GM21390 (cell line): ENCODE data around the gene PPARG.
"Not testable (repeated sequence)": the region's sequence is repeated elsewhere in the genome, so short reads cannot be mapped to it uniquely, and the experiment has no call there.

Experiments
- ATAC-seq: cut with Tn5 transposase; IDR thresholded peaks from one replicate; pipeline ENCODE4 v1.9.1; 2021; ENCODE audit not compliant: unreplicated experiment

The PPARG gene

DNA sequence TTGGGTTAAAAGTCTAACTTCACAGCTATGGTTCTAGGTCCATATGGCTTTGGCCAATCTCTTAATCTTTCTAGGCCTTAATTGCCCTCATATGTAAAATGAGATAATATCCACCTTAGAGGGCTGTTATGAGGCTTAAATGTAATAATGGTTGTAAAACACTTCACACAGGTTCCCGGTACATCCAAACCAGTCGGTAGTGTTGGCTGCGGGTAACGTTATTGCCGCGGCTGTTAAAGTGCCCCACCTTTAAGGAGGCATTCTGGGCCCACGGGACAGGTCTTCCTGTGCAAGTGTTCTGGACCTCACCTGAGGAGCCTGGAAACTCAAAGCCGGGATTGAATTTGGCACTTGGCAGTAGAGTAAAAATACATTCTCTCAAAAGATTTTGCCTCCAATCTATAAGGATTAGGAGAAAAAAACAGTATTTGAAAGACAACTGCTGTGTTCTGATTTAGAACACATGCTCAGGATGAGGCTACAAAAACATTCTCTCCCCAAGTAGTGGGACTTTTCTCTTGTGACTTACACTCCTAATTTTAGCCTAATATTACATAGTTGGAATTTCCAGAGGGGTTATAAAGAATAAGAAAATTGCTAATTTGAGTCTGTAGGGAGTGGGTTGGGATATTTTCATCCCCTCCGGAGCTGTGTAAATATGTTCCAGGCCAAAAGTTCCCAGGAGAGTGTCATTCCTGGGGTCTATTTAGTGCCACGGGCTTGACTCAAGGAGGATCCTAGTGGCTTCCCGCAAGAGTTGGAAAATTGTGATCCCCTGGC, 150.5 kb downstream of the PPARG start:
- no peak for ATAC-seq

DNA sequence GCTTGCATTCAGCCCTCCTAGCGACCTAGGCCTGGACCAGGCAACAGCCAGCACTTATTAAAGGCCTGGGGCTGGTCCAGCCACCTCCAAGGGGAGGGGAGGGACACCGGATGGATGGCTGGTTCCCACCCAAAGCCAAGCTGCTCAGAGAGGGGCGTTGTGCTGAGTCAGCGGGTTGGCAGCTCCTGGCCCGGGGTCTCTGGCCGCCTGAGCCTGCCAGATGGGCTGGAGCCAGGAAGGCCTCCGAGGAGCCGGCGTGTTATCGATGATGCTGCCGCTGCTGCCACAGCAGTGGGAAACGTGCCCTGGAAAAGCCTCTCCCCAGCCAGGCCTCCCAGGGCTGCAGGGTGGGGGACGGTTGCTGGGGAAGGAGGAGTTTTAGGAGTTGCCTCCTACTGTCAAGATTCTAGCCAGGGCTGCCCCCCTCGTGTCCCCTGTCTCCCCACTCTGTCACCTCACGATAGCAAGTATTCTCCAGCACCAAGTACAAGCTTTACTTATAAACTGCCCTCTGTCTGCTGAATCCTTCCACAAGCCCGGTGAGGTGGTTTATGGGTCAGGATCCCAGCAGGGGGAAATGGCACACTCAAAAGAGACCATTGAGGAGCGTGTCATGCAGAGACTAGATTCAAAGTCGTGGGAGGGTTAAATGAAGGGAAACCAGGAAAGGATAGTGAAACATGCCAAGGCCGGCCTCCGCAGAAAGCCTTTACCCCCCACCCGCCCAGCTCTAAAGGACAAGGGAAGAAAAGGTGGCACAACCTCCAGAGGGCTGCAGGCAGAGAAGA, 152.3 kb downstream of the PPARG start:
- ATAC-seq: no peak

GRCh38 chr3:12442654-12443501, 154.0 kb downstream of the PPARG start:
- ATAC-seq: no peak

DNA sequence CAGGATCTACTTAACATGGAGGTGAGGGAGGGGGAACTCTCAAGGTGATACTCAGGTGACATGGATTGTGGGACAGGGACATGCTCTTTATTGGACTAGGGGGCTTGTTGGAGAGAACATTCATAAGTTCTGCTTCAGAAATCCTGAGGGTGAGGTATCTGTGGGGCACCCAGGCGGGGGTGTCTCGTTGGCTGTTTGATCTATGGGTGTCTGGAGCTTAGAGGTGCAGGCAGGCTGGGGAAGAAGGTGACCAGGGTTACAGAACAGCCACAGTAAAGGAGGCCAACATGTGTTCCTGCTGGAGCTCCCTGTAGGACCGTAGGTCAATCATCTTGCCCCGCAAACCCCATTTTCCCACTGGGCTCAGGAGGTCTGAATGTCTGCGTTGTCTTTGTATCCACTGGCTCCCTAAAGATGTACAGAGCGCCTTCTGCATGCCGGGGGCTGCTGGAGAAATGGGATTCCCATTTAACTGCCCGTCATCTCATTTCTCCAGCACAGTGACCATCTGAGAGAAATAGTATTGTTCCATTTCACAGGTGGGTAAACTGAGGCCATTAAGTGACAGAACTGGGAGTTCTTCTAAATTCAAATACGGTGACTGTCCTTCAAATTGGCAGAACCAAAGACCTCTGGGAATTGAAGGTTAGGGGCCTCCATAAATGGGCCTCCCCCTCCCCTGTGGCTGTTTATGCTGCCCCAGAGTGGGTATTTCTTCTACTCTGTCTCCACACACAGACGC, 155.1 kb downstream of the PPARG start:
- no peak for ATAC-seq

DNA sequence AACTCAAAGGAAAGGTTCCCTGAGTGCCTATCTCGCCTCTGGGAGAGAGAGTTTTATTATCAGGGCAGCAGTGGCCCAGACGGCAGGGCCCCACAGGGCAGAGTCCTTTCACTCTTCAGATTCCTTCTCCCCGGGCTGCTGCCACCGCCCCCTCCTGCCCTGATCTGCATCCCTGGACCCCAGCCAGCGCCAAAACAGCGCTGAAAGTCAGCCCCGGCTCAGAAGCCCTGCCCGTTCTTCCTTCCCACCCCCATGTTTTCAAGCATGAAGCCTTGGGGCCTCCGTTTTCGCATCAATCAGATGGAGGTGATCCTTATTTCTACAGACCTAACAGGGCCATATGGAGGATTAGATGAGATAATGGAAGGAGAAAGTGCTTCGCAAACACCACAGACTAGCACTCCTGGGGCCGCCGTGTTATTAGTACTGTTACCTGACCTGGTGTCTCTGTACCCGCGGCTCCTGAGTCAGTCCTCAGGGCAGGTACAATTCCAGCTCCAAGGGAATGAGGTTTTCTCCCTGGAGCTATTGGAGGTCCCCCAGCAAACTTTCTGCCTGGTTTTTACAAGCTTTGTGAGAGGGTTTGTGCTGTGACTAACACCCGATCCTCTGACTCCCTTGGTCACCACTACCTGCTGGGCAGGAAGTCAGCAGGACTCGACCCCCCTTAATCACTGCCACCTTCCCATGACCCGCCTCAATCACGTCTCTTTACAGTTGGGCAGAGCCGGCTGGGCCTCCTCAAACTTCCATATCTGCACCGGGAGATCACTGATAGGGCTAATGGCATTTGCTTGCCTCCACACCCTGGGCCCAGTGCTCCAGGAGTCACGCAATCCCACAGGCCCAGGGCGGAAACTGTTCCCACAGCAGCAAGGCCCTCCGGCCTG, 156.0 kb downstream of the PPARG start:
- ATAC-seq: no peak

- ATAC-seq: no peak
Measured at GRCh38 chr3:12445523-12446240, 156.8 kb downstream of the PPARG start.

- ATAC-seq: no peak
Measured at GRCh38 chr3:12446298-12446697, 157.4 kb downstream of the PPARG start.

GRCh38 chr3:12447075-12447474, 158.2 kb downstream of the PPARG start:
- ATAC-seq: no peak

DNA sequence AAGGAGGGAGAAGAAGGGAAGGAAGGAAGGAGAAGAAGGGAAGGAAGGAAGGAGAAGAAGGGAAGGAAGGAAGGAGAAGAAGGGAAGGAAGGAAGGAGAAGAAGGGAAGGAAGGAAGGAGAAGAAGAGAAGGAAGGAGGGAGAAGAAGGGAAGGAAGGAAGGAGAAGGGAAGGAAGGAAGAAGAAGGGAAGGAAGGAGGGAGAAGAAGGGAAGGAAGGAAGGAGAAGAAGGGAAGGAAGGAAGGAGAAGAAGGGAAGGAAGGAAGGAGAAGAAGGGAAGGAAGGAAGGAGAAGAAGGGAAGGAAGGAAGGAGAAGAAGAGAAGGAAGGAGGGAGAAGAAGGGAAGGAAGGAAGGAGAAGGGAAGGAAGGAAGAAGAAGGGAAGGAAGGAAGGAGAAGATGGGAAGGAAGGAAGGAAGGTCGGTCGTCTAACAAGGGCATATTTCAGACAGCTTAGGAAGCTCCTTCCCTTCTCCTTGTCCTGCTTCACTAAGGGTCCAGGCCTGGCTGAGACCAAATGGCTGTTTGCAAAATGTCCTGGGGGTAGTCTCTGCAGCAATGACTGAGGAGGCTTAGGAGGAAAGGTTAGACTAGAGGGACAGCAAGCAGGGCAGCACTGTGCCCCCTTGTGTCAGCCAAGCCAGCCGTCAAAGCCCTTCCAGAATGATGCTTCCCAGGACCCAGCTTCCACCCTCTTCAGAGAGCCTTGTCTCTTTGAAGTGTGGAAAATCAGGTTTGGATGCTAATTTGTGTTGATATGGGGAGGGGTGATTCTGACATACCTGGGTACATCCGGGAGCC, 159.7 kb downstream of the PPARG start:
- not testable (repeated sequence) for ATAC-seq

- no peak for ATAC-seq
Measured at GRCh38 chr3:12449889-12450682, 161.2 kb downstream of the PPARG start.

GRCh38 chr3:12451481-12451880, 162.6 kb downstream of the PPARG start:
- ATAC-seq: no peak

GRCh38 chr3:12451960-12452359, 163.1 kb downstream of the PPARG start:
- no peak for ATAC-seq

DNA sequence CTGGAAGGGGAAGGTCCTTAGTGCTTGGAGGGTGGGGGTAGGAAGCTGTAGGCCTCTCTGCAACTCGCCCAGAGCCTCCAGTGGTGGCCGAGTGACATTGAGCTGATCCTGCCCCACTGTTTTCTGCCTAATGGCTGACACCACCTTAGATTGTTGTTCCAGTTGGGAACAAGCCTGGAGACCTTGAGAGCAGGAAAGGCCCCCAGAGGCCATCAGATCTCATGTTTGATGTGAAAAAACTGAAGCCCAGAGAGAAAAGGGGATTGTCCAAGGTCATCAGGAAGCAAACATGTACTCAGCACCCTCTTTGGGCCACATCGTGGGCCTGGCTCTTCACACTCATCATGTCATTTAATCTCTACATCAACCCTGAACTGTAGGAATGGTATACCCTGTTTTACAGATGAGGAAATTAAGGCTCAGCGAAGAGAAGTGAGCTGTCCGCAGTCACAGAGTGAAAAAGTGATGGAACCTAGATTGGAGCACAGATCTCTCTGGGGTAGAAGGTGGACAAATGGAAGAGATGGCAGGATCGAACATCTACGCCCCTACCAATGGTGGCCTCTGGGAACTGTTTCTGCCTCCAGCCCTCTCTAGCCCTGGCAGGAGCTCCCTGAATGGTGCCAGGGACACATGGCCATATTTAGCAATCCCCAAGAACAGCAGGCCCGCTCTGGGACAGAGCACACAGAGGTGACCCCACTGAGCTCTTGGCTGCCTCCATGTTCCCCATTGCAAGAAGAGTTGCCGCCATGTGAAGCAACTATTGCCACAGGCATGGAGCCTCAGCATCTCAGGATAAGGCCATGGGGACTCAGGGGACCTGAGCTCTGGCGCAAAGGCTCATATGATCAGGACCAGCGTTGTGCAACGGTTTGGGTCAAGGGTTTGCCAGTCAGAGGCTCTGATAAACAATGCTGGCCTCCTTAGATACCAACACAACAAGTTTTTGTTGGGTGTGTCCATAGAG, 163.8 kb downstream of the PPARG start:
- no peak for ATAC-seq

GRCh38 chr3:12454076-12454815, 165.4 kb downstream of the PPARG start:
- ATAC-seq: no peak

- no peak for ATAC-seq
Measured at GRCh38 chr3:12454816-12455121, 165.9 kb downstream of the PPARG start.

GRCh38 chr3:12455740-12456139, 166.9 kb downstream of the PPARG start:
- ATAC-seq: no peak
